H1 (cell line): ENCODE measurements around the gene TMEM168. TPM values are rescaled to one million over a fixed set of nuclear protein-coding genes. Genes with fewer than 3 reads are reported as not detected.

ENCODE experiments used
- CHD7 ChIP-seq: fragments of 300-600 bp; sonication (generic); IDR thresholded peaks from 2 replicates; pipeline ENCODE4 v1.7.1; 2012; ENCODE audit warnings: low read length, moderate library complexity, mild to moderate bottlenecking, inconsistent platforms; ENCODE audit not compliant: insufficient replicate concordance
- EP300 ChIP-seq, 2 experiments: IDR thresholded peaks; 1 replicate in 1 of 2; 2 replicates in 1 of 2; pipeline ENCODE4 v1.6.1; 2011 to 2012; ENCODE audit warnings: low read depth in 2 of 2, low read length in 2 of 2, mild to moderate bottlenecking in 2 of 2, borderline replicate concordance in 1 of 2, inconsistent platforms in 1 of 2, moderate library complexity in 1 of 2
- FOSL1 ChIP-seq: IDR thresholded peaks from 2 replicates; pipeline ENCODE4 v1.6.1; 2011; ENCODE audit warnings: mild to moderate bottlenecking, low read depth, low read length, moderate library complexity; ENCODE audit not compliant: insufficient read depth
- GABPA ChIP-seq: IDR thresholded peaks from 2 replicates; pipeline ENCODE4 v1.6.1; 2011; ENCODE audit warnings: mild to moderate bottlenecking, low read length, moderate library complexity, borderline replicate concordance; ENCODE audit not compliant: insufficient read depth
- KDM5A ChIP-seq: fragments of 200-600 bp; IDR thresholded peaks from 2 replicates; pipeline ENCODE4 v1.7.1; 2012; ENCODE audit warnings: mild to moderate bottlenecking, low read length, inconsistent platforms, mixed read lengths
- NANOG ChIP-seq: IDR thresholded peaks from 2 replicates; pipeline ENCODE4 v1.6.1; 2011; ENCODE audit warnings: low read length, low read depth, mild to moderate bottlenecking, inconsistent platforms; ENCODE audit not compliant: insufficient read depth, poor library complexity, severe bottlenecking
- TAF1 ChIP-seq: IDR thresholded peaks from 2 replicates; pipeline ENCODE4 v1.6.1; 2011; ENCODE audit warnings: mild to moderate bottlenecking, low read depth, low read length
- polyA plus RNA-seq, 7 experiments: library from polyadenylated mRNA; depleted of rRNA in 3 of 7; stranded (reverse) in 5 of 7; unstranded in 2 of 7; fragments of >200 nt in 5 of 7; fragments of 200-250 nt in 2 of 7; gene quantifications; 1 replicate in 5 of 7; 2 replicates in 1 of 7; 4 replicates in 1 of 7; pipeline versions ENCODE4 v1.2.1 to v1.2.3, GENCODE V29; 2011 to 2013; ENCODE audit warnings: missing spikeins in 2 of 7, mixed read lengths in 2 of 7
- total RNA-seq: library from RNA; stranded (reverse); fragmentation: NEBNext Ultra II Directional; extraction: Animal tissue kit (Norgen Biotek cat#: 25700); gene quantifications from 2 replicates; pipeline ENCODE4 v1.2.1, GENCODE V29; 2021
- TF ChIP-seq, protein P1 (sequence below): IDR thresholded peaks from 2 replicates; pipeline ENCODE4 v1.6.1; 2012; ENCODE audit warnings: low read length, inconsistent platforms
- TF ChIP-seq, protein P2 (sequence below): IDR thresholded peaks from 2 replicates; pipeline ENCODE4 v1.6.1; 2011; ENCODE audit warnings: low read depth, mild to moderate bottlenecking, low read length; ENCODE audit not compliant: insufficient read depth

The TMEM168 gene
- total and polyA plus RNA-seq, 2 of the 8 experiments (the other 6 are each of a cell fraction or from before 2014, with no cell fraction given) = 8.9 to 11.1 TPM

DNA sequence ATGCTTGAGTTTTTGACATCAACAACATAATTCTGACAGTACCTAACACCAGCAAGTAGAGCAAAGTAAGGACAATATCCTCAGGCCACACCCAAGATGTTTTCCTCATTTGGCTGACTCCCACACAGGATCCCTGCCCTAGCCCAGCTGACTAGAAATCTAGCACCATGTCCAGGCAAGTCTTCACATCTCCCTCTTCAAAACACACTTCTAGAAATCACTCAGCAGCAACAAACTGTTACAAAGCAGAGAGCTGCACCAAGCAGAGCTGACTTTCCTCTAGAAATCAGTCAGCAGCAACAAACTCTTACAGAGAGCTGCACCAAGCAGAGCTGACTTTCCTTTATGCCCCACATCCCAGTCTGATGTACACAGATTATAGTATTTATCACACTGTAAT is 7.7 kb downstream of the TMEM168 start (continued):
- TF ChIP-seq CHD7 (no peak), NANOG (no peak), FOSL1 (no peak), EP300 (IDR thresholded peaks at IDR 0.05; ENCODE audit: borderline replicate concordance in 1 of 2, low read depth in 2 of 2, low read length in 2 of 2) (no peak), KDM5A (no peak), TAF1 (no peak), GABPA (no peak)
- TF ChIP-seq, protein P1, sequence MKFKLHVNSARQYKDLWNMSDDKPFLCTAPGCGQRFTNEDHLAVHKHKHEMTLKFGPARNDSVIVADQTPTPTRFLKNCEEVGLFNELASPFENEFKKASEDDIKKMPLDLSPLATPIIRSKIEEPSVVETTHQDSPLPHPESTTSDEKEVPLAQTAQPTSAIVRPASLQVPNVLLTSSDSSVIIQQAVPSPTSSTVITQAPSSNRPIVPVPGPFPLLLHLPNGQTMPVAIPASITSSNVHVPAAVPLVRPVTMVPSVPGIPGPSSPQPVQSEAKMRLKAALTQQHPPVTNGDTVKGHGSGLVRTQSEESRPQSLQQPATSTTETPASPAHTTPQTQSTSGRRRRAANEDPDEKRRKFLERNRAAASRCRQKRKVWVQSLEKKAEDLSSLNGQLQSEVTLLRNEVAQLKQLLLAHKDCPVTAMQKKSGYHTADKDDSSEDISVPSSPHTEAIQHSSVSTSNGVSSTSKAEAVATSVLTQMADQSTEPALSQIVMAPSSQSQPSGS = no peak
- TF ChIP-seq, protein P2, sequence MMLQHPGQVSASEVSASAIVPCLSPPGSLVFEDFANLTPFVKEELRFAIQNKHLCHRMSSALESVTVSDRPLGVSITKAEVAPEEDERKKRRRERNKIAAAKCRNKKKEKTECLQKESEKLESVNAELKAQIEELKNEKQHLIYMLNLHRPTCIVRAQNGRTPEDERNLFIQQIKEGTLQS = no peak
